GM18511 (cell line): ENCODE results near the gene DMD.

Experiments
- ATAC-seq: cut with Tn5 transposase; IDR thresholded peaks from one replicate; pipeline ENCODE4 v1.9.1; 2021; ENCODE audit warnings: mild to moderate bottlenecking, moderate library complexity; ENCODE audit not compliant: unreplicated experiment

The DMD gene

GRCh38 chrX:31319586-31319985 is 1891.8 kb downstream of the DMD start:
- no peak for ATAC-seq

- no peak for ATAC-seq
Observed at GRCh38 chrX:31318866-31319265, 1892.5 kb downstream of the DMD start.

GRCh38 chrX:31316340-31316991 is 1894.9 kb downstream of the DMD start:
- no peak for ATAC-seq

- no peak for ATAC-seq
Observed at GRCh38 chrX:31314921-31315320, 1896.4 kb downstream of the DMD start.

GRCh38 chrX:31307952-31308351 is 1903.4 kb downstream of the DMD start:
- no peak for ATAC-seq

GRCh38 chrX:31302573-31303075 is 1908.7 kb downstream of the DMD start:
- ATAC-seq, result no peak

- ATAC-seq, result no peak
Observed at GRCh38 chrX:31301941-31302340, 1909.4 kb downstream of the DMD start.

GRCh38 chrX:31301203-31301602 is 1910.1 kb downstream of the DMD start:
- ATAC-seq, result no peak

- no peak for ATAC-seq
Observed at GRCh38 chrX:31298916-31299315, 1912.4 kb downstream of the DMD start.

- no peak for ATAC-seq
Observed at GRCh38 chrX:31297881-31298280, 1913.5 kb downstream of the DMD start.

GRCh38 chrX:31294475-31294874 is 1916.9 kb downstream of the DMD start:
- ATAC-seq, result no peak

- peak; percentile 60 for ATAC-seq
Observed at GRCh38 chrX:31293409-31293808, 1917.9 kb downstream of the DMD start.

- ATAC-seq, result no peak
Observed at GRCh38 chrX:31291131-31291530, 1920.2 kb downstream of the DMD start.

- ATAC-seq, result no peak
Observed at GRCh38 chrX:31287861-31288260, 1923.5 kb downstream of the DMD start.

GRCh38 chrX:31280580-31280979 is 1930.8 kb downstream of the DMD start:
- ATAC-seq, result no peak

GRCh38 chrX:31279359-31279758 is 1932.0 kb downstream of the DMD start:
- ATAC-seq, result no peak

- ATAC-seq, result peak; percentile 54
Observed at GRCh38 chrX:31272472-31272775, 1938.9 kb downstream of the DMD start.

GRCh38 chrX:31271615-31272471 is 1939.5 kb downstream of the DMD start:
- ATAC-seq, result peak; percentile 19

GRCh38 chrX:31269914-31270313 is 1941.4 kb downstream of the DMD start:
- ATAC-seq, result no peak

- no peak for ATAC-seq
Observed at GRCh38 chrX:31268359-31268758, 1943.0 kb downstream of the DMD start.

- peak; percentile 89 for ATAC-seq
Observed at GRCh38 chrX:31266203-31267076, 1944.9 kb downstream of the DMD start.
